Measurements from ENCODE around the gene CDK6.
"Not testable (repeated sequence)": the region's sequence is repeated elsewhere in the genome, so short reads cannot be mapped to it uniquely, and the experiment has no call there.

The CDK6 gene

GRCh38 chr7:92615861-92616260, 220.5 kb downstream of the CDK6 start:
- FAIRE-seq (no peak), DNase-seq (ENCODE audit: insufficient read length) (no peak)
- TF ChIP-seq POLR2A (IDR thresholded peaks at IDR 0.05; ENCODE audit: low read depth, low read length), result no peak
- TF ChIP-seq POLR2AphosphoS5 (IDR thresholded peaks at IDR 0.05; ENCODE audit: low read depth, low read length), result no peak
- TF ChIP-seq TAF1 (IDR thresholded peaks at IDR 0.05; ENCODE audit: borderline replicate concordance, low read depth, low read length), result no peak

GRCh38 chr7:92614660-92615174, 221.7 kb downstream of the CDK6 start:
- FAIRE-seq, result no peak
- TF ChIP-seq POLR2A (IDR thresholded peaks at IDR 0.05; ENCODE audit: low read depth, low read length) (no peak), TAF1 (IDR thresholded peaks at IDR 0.05; ENCODE audit: borderline replicate concordance, low read depth, low read length) (no peak), POLR2AphosphoS5 (IDR thresholded peaks at IDR 0.05; ENCODE audit: low read depth, low read length) (no peak)
- DNase-seq (ENCODE audit: insufficient read length), result no peak

GRCh38 chr7:92613720-92614119, 222.7 kb downstream of the CDK6 start:
- FAIRE-seq (no peak), DNase-seq (ENCODE audit: insufficient read length) (no peak)
- TF ChIP-seq POLR2A (IDR thresholded peaks at IDR 0.05; ENCODE audit: low read depth, low read length) (no peak), POLR2AphosphoS5 (IDR thresholded peaks at IDR 0.05; ENCODE audit: low read depth, low read length) (no peak), TAF1 (IDR thresholded peaks at IDR 0.05; ENCODE audit: borderline replicate concordance, low read depth, low read length) (no peak)

- FAIRE-seq, result no peak
- TF ChIP-seq TAF1 (IDR thresholded peaks at IDR 0.05; ENCODE audit: borderline replicate concordance, low read depth, low read length) (no peak), POLR2A (IDR thresholded peaks at IDR 0.05; ENCODE audit: low read depth, low read length) (no peak), POLR2AphosphoS5 (IDR thresholded peaks at IDR 0.05; ENCODE audit: low read depth, low read length) (no peak)
- DNase-seq (ENCODE audit: insufficient read length), result no peak
These were observed 223.2 kb downstream of the CDK6 start for GRCh38 chr7:92613214-92613613.

- DNase-seq (ENCODE audit: insufficient read length), result no peak
- no peak for FAIRE-seq
- TF ChIP-seq TAF1 (IDR thresholded peaks at IDR 0.05; ENCODE audit: borderline replicate concordance, low read depth, low read length), result no peak
- TF ChIP-seq POLR2AphosphoS5 (IDR thresholded peaks at IDR 0.05; ENCODE audit: low read depth, low read length), result no peak
- TF ChIP-seq POLR2A (IDR thresholded peaks at IDR 0.05; ENCODE audit: low read depth, low read length), result no peak
These were observed 223.9 kb downstream of the CDK6 start for GRCh38 chr7:92612501-92612900.

- FAIRE-seq (no peak), DNase-seq (ENCODE audit: insufficient read length) (no peak)
- TF ChIP-seq POLR2A (IDR thresholded peaks at IDR 0.05; ENCODE audit: low read depth, low read length), result no peak
- no peak for TF ChIP-seq POLR2AphosphoS5 (IDR thresholded peaks at IDR 0.05; ENCODE audit: low read depth, low read length)
- no peak for TF ChIP-seq TAF1 (IDR thresholded peaks at IDR 0.05; ENCODE audit: borderline replicate concordance, low read depth, low read length)
These were observed 224.6 kb downstream of the CDK6 start for GRCh38 chr7:92611735-92612134.

- no peak for FAIRE-seq
- no peak for DNase-seq (ENCODE audit: insufficient read length)
- TF ChIP-seq POLR2A (IDR thresholded peaks at IDR 0.05; ENCODE audit: low read depth, low read length), result no peak
- TF ChIP-seq TAF1 (IDR thresholded peaks at IDR 0.05; ENCODE audit: borderline replicate concordance, low read depth, low read length), result no peak
- no peak for TF ChIP-seq POLR2AphosphoS5 (IDR thresholded peaks at IDR 0.05; ENCODE audit: low read depth, low read length)
These were observed 226.4 kb downstream of the CDK6 start for GRCh38 chr7:92609921-92610518.

DNA sequence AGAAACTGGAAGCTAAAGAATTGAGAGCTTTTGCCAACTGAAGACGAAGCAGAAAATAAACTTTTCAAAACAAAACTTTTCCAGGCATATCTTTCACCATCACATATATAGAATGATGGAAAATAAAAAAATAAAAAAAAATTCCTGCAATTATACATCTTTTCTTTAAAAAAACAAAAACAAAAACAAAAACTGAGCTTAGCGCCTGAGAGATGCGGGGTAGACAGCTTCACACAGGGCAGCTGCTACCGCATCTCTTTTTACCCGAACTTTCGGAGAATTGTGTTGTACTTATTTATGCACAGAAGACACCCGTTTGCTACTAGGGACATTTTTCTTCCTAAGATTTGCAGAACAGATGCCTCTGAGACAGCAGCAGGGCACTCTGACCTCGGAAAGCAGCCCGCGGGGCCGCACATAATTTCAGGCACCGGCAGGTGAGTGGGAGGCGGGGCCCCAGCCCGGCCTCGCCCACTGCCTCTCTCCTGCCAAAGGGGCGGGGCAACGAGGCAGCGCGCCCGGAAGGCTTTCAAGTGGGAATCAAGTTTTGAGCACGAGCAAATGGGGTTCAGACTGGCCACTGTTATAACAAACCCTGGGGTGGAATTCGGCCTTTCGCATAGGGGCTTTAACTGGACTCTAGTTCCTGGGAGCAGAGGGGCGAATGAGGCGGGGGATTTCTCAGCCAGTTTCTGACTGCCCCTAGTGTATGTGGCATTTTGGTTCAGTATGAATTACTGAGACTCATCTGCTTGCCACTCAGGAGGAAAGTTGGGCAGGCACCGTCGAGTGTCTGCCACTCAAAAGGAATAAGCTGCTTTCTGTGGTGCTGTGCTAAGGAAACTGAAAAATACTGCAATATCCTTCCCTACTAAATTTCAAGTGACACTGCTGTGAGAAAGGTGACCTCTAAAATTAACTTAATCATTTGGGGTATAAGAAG, 227.7 kb downstream of the CDK6 start:
- no peak for TF ChIP-seq TAF1 (IDR thresholded peaks at IDR 0.05; ENCODE audit: borderline replicate concordance, low read depth, low read length)
- no peak for TF ChIP-seq POLR2A (IDR thresholded peaks at IDR 0.05; ENCODE audit: low read depth, low read length)
- no peak for TF ChIP-seq POLR2AphosphoS5 (IDR thresholded peaks at IDR 0.05; ENCODE audit: low read depth, low read length)
- FAIRE-seq (peak; percentile 24), DNase-seq (ENCODE audit: insufficient read length) (no peak)

DNA sequence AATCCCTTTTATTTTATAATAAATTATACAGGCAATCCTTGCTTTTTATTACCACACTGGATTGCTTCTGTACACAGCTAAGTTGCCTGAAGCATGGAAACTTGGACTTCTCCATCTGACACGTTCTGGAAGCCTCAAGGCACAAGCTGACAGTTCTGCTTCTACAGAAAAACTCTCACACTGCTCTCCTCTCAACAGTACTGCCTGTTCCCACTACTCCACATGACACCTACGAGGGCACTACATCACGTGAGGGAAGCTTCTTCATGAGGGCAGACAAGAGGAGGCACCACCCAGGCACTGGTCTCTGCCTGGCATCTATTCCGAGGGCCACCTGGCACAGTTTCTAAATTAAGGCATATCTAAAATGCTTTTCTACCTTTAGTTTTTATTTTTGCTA, 229.4 kb downstream of the CDK6 start:
- no peak for DNase-seq (ENCODE audit: insufficient read length)
- TF ChIP-seq POLR2A (IDR thresholded peaks at IDR 0.05; ENCODE audit: low read depth, low read length), result 0 out of 2 replicates have a peak, but pooled peaks have one; percentile 32
- TF ChIP-seq TAF1 (IDR thresholded peaks at IDR 0.05; ENCODE audit: borderline replicate concordance, low read depth, low read length), result no peak
- FAIRE-seq, result no peak

GRCh38 chr7:92604517-92604916, 231.9 kb downstream of the CDK6 start:
- not testable (repeated sequence) for FAIRE-seq

DNA sequence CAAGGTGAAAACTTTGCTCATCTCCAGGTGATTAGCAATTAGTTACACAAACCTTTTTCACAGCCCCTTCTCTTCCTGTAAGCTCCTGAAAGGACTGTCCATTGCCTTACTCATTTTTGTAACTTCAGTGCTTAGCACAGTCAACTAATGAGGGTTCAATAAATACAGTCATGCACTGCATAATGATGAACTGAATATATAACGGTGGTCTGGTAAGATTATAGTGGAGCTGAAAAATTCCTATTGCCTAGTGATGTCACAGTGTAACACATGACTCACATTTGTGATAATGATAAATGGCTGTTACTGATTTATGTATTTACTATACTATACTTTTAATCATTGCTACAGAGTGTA, 233.3 kb downstream of the CDK6 start:
- TF ChIP-seq POLR2AphosphoS5 (IDR thresholded peaks at IDR 0.05; ENCODE audit: low read depth, low read length) (0 out of 2 replicates have a peak, but pooled peaks have one; percentile 20), POLR2A (IDR thresholded peaks at IDR 0.05; ENCODE audit: low read depth, low read length) (no peak)
- FAIRE-seq (no peak), DNase-seq (ENCODE audit: insufficient read length) (no peak)

More at GRCh38 chr7:92604517-92604916, 231.9 kb downstream of the CDK6 start:
- not testable (repeated sequence) for DNase-seq (ENCODE audit: insufficient read length)
